ENCODE data around the gene LMAN1L.

DNA sequence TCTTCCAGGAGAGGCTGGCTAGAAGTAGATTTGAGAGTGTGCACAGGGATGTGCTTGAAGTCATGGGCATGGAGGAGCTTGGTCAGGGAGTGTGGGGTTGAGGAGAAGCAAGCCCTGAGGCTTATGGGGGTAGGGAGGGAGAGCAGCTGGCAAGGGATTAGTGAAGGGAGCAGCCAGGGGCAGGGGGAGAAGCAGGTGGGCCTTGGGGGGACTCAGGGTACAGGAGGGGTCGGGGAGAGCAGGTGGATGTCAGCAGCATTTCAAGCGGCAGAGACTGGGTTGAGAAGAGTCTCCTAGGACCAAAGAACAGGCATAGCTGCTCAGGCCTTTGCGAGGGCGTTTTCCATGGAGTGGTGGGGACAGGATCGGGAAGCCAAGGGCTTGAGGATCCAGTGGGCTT, 3.4 kb upstream of the LMAN1L start:
- TF ChIP-seq, protein P1, sequence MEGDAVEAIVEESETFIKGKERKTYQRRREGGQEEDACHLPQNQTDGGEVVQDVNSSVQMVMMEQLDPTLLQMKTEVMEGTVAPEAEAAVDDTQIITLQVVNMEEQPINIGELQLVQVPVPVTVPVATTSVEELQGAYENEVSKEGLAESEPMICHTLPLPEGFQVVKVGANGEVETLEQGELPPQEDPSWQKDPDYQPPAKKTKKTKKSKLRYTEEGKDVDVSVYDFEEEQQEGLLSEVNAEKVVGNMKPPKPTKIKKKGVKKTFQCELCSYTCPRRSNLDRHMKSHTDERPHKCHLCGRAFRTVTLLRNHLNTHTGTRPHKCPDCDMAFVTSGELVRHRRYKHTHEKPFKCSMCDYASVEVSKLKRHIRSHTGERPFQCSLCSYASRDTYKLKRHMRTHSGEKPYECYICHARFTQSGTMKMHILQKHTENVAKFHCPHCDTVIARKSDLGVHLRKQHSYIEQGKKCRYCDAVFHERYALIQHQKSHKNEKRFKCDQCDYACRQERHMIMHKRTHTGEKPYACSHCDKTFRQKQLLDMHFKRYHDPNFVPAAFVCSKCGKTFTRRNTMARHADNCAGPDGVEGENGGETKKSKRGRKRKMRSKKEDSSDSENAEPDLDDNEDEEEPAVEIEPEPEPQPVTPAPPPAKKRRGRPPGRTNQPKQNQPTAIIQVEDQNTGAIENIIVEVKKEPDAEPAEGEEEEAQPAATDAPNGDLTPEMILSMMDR (IDR thresholded peaks at IDR 0.05; ENCODE audit: borderline replicate concordance, extremely low read depth, low read length, poor library complexity, severe bottlenecking) = no peak
- TF ChIP-seq EZH2 (IDR thresholded peaks at IDR 0.05; ENCODE audit: borderline replicate concordance, low read depth, low read length, severe bottlenecking) = no peak
